ENCODE results near the gene SPSB4. TPM values are rescaled to one million over a fixed set of nuclear protein-coding genes. Genes with fewer than 3 reads are reported as not detected.

Gene SPSB4
- total RNA-seq, 4 donors from 2014 or later, result 0.12 to 5.7 (median 0.58) TPM

DNA sequence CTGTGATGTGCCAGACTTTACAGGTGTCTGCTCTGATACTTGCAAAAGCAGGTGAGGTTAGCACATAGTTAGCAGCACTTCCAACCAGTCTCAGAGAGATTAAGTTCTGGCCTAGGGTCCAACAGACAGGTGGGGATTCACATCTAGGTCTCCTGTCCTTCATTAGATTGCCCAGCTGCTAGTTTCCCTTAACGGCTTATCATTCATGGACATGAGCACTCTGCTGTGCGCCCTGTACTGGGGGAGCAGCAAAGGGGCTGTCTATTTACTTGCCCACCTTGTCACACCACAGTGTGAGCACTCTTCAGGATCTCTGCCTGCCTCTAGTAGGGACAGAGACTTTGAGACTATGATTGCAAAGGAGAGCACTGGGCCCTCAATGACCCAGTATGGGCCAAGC is 8.7 kb downstream of the SPSB4 start:
- DNase-seq (ENCODE audit: low spot score), result no peak
- ATAC-seq (ENCODE audit: low FRiP score), result no peak
- TF ChIP-seq, protein P1, sequence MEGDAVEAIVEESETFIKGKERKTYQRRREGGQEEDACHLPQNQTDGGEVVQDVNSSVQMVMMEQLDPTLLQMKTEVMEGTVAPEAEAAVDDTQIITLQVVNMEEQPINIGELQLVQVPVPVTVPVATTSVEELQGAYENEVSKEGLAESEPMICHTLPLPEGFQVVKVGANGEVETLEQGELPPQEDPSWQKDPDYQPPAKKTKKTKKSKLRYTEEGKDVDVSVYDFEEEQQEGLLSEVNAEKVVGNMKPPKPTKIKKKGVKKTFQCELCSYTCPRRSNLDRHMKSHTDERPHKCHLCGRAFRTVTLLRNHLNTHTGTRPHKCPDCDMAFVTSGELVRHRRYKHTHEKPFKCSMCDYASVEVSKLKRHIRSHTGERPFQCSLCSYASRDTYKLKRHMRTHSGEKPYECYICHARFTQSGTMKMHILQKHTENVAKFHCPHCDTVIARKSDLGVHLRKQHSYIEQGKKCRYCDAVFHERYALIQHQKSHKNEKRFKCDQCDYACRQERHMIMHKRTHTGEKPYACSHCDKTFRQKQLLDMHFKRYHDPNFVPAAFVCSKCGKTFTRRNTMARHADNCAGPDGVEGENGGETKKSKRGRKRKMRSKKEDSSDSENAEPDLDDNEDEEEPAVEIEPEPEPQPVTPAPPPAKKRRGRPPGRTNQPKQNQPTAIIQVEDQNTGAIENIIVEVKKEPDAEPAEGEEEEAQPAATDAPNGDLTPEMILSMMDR (IDR thresholded peaks at IDR 0.05), result no peak

DNA sequence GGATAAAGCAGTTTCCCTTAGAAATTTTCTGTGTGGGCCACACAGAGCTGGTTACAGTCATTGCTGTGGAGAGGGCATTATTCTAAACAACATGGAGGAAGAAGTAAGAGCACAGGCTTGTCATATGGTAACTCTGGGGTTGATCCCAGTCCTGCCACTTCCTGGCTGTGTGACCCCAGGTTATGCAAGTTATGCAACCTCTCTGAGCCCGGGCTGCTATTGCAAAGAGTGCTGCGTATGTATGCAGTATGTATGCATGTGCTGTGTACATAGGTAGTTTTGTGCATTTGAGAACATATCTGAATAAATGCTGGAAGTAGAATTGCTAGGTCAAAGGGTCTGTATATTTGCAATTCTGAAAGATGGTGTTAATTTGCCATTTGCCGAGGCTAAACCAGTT is 9.2 kb downstream of the SPSB4 start:
- no peak for DNase-seq (ENCODE audit: low spot score)
- ATAC-seq (ENCODE audit: low FRiP score), result no peak

DNA sequence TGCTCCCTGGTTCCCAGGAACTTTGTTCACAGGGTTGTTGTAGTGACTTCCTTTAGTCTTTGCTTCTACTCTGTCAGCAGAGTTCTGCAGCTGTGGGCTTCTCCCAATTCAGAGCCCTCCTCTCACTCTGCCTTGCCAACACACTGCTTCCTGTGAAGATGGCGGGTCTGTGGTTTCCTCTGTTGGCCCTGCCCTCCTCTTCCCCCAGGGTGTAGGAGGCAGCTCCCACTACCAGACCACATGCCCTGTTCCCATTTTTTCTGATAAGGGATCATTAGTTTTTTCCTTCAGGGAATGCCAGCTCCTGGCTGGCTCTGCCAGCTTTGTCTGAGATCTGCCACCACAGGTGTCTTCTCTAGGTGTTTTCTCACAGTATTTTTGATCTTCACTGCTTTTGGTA is 12.7 kb downstream of the SPSB4 start:
- ATAC-seq (ENCODE audit: low FRiP score), result no peak
- TF ChIP-seq, protein P1 (IDR thresholded peaks at IDR 0.05), result no peak
- no peak for DNase-seq (ENCODE audit: low spot score)

More for the DNA sequence above, 9.2 kb downstream of the SPSB4 start:
- TF ChIP-seq, protein P1 (IDR thresholded peaks at IDR 0.05), result no peak

DNA sequence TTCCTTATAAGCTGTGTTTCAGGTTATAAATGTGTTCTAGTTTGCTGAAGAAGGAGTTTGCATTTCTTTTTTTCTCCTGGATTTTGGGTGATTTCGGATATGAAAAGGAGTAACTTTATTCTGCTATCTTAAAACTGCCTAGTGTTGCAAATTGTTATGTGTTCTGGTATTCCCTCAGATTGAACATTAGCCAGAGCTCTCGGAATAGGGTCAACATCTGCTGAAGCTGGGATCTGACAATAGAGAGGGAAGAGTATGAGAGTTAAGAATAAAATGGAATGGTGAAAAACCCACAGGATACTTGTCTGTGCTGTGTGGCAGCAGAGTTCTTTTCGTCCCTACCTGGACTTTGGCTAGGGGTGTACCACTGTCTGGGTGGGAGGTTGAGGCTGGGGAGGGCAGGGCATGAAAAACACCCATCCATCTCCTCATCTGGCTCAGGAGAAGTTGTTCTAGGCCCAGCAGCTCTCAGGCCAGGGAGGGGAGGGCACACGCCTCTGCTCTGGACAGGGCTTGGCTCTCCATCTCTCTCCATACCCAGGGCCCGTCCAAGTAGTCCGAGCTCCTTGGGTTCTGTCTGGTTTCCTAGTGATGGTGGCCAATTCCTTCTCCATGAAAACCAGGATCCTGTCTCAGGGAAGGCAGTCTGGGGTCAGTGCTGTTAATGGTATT is 13.2 kb downstream of the SPSB4 start:
- TF ChIP-seq, protein P1 (IDR thresholded peaks at IDR 0.05), result no peak
- no peak for ATAC-seq (ENCODE audit: low FRiP score)
- no peak for DNase-seq (ENCODE audit: low spot score)

DNA sequence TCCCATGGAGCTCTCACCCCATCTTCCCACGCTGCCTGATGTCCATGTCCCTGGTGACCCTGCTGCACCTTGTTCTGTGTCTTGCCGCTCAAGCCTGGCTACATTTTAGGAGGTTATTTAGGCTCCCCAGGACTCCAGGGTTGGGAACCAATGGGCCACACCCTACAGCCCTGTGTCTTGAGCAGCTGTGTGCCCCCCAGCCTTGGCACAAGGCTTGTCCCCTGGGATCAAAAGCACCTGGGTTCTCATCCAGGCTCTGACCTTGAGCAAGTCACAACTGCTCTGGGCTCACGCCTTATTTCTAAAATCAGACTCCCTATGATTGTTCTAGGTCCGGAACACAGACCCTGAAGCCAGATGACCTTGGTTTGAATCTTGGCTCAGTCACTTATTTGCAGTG is 14.1 kb downstream of the SPSB4 start:
- no peak for DNase-seq (ENCODE audit: low spot score)
- TF ChIP-seq, protein P1 (IDR thresholded peaks at IDR 0.05), result no peak
- no peak for ATAC-seq (ENCODE audit: low FRiP score)

DNA sequence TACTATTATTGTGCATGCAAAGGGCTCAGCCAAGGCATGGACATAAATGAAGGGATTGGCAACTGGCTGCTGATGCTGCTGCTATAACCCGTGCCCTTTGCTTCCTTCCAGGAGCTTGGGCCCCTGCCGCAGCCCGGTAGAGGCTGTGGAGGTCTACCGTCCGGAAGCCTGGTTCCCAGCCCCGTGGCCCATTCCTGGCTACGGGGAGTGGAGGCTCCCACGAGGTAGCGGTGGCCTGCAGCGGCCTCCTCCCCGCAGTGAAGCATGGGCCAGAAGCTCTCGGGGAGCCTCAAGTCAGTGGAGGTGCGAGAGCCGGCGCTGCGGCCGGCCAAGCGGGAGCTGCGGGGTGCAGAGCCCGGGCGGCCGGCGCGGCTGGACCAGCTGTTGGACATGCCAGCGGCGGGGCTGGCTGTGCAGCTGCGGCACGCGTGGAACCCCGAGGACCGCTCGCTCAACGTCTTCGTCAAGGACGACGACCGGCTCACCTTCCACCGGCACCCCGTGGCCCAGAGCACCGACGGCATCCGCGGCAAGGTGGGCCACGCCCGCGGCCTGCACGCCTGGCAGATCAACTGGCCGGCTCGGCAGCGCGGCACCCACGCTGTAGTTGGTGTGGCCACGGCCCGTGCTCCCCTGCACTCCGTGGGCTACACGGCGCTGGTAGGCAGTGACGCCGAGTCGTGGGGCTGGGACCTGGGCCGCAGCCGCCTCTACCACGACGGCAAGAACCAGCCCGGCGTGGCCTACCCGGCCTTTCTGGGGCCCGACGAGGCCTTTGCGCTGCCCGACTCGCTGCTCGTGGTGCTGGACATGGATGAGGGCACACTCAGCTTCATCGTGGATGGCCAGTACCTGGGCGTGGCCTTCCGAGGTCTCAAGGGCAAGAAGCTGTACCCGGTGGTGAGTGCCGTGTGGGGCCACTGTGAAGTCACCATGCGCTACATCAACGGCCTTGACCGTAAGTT is 15.0 kb downstream of the SPSB4 start:
- TF ChIP-seq, protein P1 (IDR thresholded peaks at IDR 0.05), result no peak
- ATAC-seq (ENCODE audit: low FRiP score), result peak; percentile 10
- no peak for DNase-seq (ENCODE audit: low spot score)

Data from omental fat pad (tissue), 4 donors.